GM21576 (cell line): ENCODE results near the gene TENM4.

Experiments
- ATAC-seq: cut with Tn5 transposase; IDR thresholded peaks from one replicate; pipeline ENCODE4 v1.9.1; 2021; ENCODE audit warnings: mild to moderate bottlenecking, moderate library complexity; ENCODE audit not compliant: unreplicated experiment

Gene TENM4

DNA sequence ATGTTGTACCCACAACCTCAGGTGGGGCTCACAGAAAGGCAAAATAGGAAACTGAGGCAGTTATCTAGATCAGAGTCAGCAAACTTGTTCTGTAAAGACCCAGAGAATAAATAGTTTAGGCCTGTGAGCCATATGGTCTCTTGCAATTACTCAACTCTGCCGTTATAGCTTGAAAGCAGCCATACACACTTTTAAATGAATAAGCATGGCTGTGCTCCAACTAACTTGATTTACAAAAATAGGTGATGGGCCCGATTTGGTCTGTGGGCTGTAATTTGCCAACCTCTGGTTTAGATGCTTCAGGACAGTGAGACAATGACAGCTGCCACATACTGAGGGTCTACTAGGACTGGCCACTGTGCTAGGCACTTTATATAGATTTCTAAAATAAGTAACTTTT is 667.3 kb downstream of the TENM4 start:
- ATAC-seq = no peak

DNA sequence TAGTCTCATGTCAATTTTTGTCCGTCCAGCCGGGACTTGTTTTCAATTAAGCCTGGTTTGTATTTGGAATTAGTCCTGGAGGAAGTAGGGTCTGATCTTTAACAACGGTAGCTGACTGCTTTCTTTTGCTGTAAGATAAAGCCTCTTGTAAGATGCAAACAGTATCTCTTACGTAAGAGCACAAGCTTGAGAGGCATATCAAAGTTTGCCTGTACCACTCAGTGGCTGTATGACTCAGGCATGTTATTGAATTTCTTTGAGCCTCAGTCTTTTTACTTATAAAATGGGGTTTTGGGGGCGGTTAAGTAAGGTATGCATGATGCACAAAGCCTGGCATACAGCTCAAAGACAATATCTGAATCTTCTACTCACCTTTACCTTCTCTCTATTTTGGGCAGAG is 667.8 kb downstream of the TENM4 start:
- no peak for ATAC-seq

GRCh38 chr11:78772186-78772585 is 668.6 kb downstream of the TENM4 start:
- ATAC-seq = no peak

- ATAC-seq = no peak
Measured at GRCh38 chr11:78770931-78771330, 669.9 kb downstream of the TENM4 start.

DNA sequence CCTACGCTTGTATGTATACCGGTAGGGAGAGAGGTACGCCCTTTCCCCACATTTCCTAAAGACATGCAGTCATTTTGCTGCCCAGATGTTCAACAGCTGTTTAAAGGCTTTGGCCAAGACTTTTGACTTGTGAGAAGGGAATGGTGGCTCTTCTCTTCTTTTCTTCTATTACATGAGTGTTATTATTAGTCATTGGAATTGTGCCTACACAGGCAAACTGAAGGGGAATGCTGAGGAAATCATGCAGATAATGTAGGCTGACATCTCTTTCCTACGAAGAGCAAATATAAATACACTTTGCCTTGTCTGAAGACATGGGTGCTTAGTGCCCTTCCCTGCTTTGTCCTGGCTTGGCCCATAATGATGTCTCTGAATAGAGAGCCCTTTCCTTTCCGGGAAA is 671.9 kb downstream of the TENM4 start:
- ATAC-seq = no peak

DNA sequence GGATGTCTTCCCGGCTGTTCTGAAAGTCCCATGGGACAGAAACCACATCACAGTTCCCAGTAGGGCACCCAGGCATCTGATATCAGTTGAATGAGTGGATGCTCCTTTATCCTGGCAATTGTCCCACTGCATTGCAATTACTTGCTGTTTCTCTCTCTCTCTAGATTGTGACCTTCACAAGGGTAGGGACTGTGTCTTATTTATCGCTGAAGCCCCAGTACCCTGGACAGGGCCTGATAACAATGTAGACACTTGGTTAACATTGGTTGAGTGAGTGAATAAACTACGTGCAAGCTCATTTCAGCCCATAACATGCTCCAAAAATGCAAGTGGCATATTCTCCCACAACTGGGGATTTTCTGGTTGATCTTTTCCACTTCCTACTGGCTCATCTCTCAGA is 672.5 kb downstream of the TENM4 start:
- no peak for ATAC-seq

- ATAC-seq = no peak
Measured at GRCh38 chr11:78767027-78767932, 673.5 kb downstream of the TENM4 start.

GRCh38 chr11:78764946-78765345 is 675.9 kb downstream of the TENM4 start:
- no peak for ATAC-seq

DNA sequence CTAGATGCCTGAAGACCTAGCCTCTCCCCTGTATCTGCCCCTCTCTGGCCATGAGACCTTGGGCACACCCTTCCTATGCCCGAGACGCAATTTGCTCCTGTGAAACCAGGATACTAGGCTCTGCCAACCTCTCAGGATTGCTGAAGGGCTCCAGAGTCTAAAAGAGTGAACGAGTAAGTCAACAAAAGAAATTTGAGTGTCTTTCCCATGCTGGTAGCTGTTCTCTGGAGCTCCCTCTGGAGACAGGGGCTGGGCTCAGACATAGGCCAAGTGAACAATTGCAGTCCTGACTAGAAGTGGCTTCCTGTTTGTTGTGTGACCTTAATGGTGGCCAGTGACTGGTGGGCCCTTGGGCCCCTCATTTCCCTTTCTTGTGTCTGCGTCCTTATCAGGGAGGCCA is 677.2 kb downstream of the TENM4 start:
- ATAC-seq = no peak

GRCh38 chr11:78762105-78762504 is 678.7 kb downstream of the TENM4 start:
- ATAC-seq = no peak

DNA sequence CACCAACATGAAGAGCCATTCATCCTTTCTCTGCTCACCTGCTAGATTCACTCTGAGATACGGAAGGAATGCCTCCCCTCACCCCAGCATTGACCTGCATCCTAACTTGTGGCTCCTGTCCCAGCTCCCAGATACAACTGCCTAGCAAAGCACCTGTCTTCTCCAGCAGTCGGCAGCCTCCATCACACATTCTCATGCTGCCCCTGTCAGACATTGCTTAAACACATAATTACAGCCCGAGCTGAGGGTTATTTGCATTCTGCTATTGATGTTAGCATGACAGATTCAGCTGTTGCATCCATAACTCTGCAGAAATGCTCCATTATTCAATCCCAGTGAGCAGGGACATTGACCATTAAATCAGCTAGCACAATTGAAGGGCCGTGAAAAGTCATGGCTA is 681.8 kb downstream of the TENM4 start:
- ATAC-seq = no peak

DNA sequence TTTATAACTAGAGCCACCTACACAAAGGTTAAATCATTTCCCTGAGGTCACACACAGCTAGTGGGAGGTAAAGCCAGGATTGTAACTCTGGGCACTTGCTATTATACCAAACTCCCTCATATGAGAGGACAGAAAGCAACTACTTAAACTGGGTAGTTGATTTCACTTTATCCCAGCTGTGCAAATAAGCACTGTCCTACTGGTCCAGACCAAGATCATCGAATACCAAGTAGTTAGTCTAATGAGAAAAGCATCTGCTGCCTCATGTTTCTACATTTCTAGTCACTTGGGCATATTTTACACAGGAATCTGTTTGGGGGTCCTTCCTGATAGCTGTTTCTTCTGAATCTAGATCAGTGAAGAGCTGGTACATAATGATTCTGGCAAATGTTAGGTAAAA is 687.5 kb downstream of the TENM4 start:
- no peak for ATAC-seq

- no peak for ATAC-seq
Measured at GRCh38 chr11:78752494-78752893, 688.3 kb downstream of the TENM4 start.

DNA sequence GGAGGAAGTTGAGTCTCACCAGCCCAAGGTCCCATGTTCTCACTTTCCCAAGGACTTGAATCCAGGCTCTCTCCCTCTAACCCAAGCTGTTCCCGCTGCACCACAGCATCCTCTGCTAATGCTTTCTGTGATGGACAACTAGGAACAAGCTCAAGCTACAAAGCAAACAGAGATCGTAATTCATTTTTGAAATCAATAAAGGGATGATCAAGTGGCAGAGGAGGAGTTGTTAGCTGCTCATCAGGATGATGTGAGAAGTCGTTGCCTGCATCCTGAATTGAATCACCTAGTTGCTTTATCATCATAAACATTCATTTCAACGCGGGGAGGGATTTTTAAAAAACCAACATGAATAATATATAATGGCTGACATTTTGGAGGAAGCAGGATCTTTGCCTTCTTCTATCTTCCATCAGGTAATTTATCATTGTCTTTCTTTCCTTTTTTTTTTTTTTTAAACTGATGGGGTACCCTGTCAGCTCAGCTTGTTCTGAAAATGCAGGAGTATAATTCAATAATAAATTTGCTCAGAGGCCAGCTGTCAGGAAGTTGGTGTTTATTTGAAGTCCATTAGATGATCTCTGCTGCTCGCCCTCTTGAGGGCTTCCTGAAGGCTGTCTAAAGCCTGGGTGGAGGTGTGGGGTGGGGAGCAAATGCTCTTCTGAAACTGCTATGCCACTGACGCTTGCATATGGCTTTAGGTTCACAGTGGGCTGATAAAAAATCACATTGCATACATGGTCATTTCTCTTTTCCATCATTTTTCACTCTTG is 691.7 kb downstream of the TENM4 start:
- no peak for ATAC-seq

- no peak for ATAC-seq
Measured at GRCh38 chr11:78744949-78745348, 695.9 kb downstream of the TENM4 start.

DNA sequence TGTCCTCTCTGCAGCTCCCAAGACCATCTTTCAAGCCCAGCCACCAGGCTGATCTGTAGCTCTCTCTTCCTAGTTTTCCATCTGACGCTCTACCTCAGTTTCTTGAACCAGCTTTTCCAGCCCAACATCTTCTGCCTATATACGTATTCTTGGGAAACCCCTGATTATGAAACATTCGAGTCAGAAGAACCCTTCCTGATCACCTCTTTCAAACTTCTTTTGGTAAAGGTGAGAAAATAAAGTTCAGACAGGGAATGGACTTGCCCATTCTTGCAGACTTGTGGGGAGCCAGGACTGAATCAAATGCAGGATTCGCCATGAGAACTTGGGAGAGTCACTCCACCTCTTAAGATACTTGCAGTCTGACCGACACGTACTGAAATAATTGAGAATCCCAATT is 696.6 kb downstream of the TENM4 start:
- ATAC-seq = no peak

DNA sequence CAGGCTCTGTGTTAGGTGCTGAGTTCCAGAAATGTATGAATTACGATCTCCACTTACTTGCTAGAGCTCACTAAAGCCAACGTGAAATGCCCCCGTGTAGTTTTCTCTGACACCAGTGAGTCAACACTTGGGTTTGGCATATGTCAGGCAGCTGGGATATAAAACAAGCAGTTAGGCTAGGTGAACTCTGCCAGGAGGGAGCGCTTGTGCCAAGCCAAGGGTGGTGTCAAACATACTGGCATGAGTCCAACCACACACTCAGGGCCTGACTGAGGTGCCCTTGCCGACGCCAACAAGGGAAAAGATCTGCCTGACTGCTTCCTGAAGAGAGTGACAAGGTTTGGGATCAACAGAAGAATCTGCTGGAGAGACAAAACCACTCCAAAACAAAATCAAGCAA is 698.4 kb downstream of the TENM4 start:
- ATAC-seq = no peak

- ATAC-seq = no peak
Measured at GRCh38 chr11:78741741-78742140, 699.1 kb downstream of the TENM4 start.

- ATAC-seq = no peak
Measured at GRCh38 chr11:78740199-78741071, 700.4 kb downstream of the TENM4 start.

- ATAC-seq = no peak
Measured at GRCh38 chr11:78737891-78738290, 702.9 kb downstream of the TENM4 start.

DNA sequence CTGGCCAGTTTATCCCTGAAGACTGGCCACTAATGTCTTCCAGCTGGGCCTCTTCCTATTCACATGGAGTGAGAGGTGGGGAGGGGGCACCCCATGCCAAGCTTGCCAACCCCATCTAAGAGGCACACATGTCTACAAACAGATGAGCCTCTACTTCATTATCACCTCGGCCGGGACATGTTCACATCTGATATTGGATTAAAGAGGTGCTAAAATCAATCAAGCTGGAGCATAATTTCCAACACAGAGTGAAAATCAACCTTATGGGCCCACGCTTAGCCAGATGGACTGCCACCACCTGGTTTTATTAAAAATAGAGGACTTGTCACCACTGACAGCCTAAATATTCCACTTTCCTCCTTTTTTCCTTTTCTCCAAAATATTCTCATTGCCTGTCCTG is 703.5 kb downstream of the TENM4 start:
- no peak for ATAC-seq
